Measurements from ENCODE around the gene IPO13. TPM values are rescaled to one million over a fixed set of nuclear protein-coding genes. Genes with fewer than 3 reads are reported as not detected.

IPO13 gene
- total RNA-seq, 2 donors from 2014 or later, result 28.4 to 43.1 TPM

DNA sequence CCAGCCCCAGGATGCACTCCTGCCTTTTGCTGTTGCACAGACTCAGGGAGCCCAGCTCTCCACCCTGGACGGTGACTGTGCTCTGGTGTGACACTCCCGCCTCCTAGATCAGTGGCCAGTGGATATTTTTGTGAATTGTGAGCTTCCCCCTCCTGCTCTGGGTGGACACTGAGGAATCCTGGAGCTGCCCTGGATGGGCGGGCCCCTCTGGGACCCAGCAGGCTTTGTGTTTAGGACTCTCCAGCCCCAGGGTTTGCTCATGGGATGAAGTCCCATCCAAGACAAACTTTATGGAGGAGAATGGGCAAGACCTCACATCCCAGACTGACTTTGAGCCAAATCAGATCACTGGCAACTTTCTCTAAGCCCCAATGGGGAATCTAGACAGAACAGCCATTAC is 68.5 kb downstream of the IPO13 start:
- DNase-seq (ENCODE audit: low spot score) (no peak), ATAC-seq (no peak)
- no peaks in the 10 kb centered on the region for H3K9me3 Mint-ChIP-seq
- peaks cover 0 to 12% of the 10 kb centered on the region in 2 donors for H3K27me3 Mint-ChIP-seq
- peaks cover 0 to 3% of the 10 kb centered on the region in 2 donors for H3K4me1 Mint-ChIP-seq (ENCODE audit: low read depth in 2 of 2)
- no peak overlapping the region for H3K27ac Mint-ChIP-seq
- H3K36me3 Mint-ChIP-seq, result no peaks in the 10 kb centered on the region
- H3K4me3 Mint-ChIP-seq, result no peak overlapping the region

GRCh38 chr1:44016041-44016889 is 69.5 kb downstream of the IPO13 start:
- H3K9me3 Mint-ChIP-seq, result no peaks in the 10 kb centered on the region
- no peaks in the 10 kb centered on the region for H3K36me3 Mint-ChIP-seq
- H3K4me3 Mint-ChIP-seq, result no peak overlapping the region
- ATAC-seq (no peak), DNase-seq (ENCODE audit: low spot score) (no peak)
- peaks cover 0 to 3% of the 10 kb centered on the region in 2 donors for H3K4me1 Mint-ChIP-seq (ENCODE audit: low read depth in 2 of 2)
- H3K27me3 Mint-ChIP-seq, result peaks cover 0 to 12% of the 10 kb centered on the region in 2 donors
- no peak overlapping the region for H3K27ac Mint-ChIP-seq

DNA sequence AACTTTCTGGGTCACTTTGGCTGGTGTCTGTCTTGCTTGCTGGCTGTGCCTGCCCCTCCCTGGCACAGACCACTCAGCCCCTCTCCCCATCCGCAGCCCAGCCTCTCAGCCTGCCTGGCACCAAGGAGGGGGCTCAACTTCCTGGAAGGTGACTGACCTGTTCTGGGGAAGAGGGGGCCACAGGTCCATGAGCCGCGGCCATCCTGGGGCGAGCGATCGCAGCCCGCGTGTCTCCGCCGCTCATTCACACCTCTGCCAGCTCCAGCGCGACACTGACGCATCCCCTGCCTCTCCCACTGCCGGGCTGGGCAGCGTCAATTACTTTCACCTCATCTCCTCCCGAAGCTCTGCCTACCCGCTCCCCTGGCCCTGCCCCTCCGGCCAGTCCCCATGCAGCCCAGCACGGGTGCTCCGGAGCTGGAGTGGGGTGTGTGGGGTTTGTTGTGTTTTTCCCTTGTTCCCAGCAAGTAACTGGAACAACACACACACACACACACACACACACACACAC is 70.2 kb downstream of the IPO13 start:
- Mint-ChIP-seq H3K9me3 (no peaks in the 10 kb centered on the region), H3K36me3 (no peaks in the 10 kb centered on the region), H3K4me3 (no peak overlapping the region), H3K27me3 (peaks cover 0 to 12% of the 10 kb centered on the region in 2 donors), H3K27ac (no peak overlapping the region), H3K4me1 (ENCODE audit: low read depth in 2 of 2) (peaks cover 0 to 3% of the 10 kb centered on the region in 2 donors)
- ATAC-seq (no peak), DNase-seq (ENCODE audit: low spot score) (no peak)

Other genes starting within 250 kb of the IPO13 start
- 10 to 100 TPM; 20.7 to 49.4 TPM for gene ST3GAL3, start 239.4 kb upstream of the IPO13 start, total RNA-seq
- gene ARTN, start 13.1 kb upstream of the IPO13 start, total RNA-seq, result 1 to 10 TPM in 1 of 2 donors, not detected in 1; 1.2 TPM
- 10 to 100 TPM; 37.4 to 93.8 TPM for gene DPH2, start 23.1 kb downstream of the IPO13 start, total RNA-seq
- 100 to 1,000 TPM; 161 to 203 TPM for gene ATP6V0B, start 28.0 kb downstream of the IPO13 start, total RNA-seq
- 10 to 100 TPM; 12.8 to 48.6 TPM for gene B4GALT2, start 32.3 kb downstream of the IPO13 start, total RNA-seq
- 1 to 10 TPM; 1.8 to 2.9 TPM for gene CCDC24, start 44.6 kb downstream of the IPO13 start, total RNA-seq
- 1 to 10 TPM; 3.5 to 4.5 TPM for gene SLC6A9, start 84.5 kb downstream of the IPO13 start, total RNA-seq
- gene KLF17, start 171.9 kb downstream of the IPO13 start, total RNA-seq, result not detected
- not detected for gene KLF18, start 194.7 kb downstream of the IPO13 start, total RNA-seq